ENCODE data around the gene SLC13A1. TPM values are rescaled to one million over a fixed set of nuclear protein-coding genes. Genes with fewer than 3 reads are reported as not detected.

SLC13A1 gene
- total and polyA plus RNA-seq, 9 donors: 0.17 TPM; not detected in 8

- WGBS (ENCODE audit: insufficient coverage): no CpG with 5 or more reads among the region's 2 CpGs
- H3K36me3 ChIP-seq (ENCODE audit: control insufficient read depth, insufficient read depth, low read length): no peaks in the 10 kb centered on the region
These were observed 68.2 kb downstream of the SLC13A1 start for GRCh38 chr7:123131556-123131955.

GRCh38 chr7:123131140-123131539 lies 68.6 kb downstream of the SLC13A1 start:
- Histone ChIP-seq H3K9me3 (replicated peaks; ENCODE audit: control insufficient read depth, low read depth, low read length) (no peaks in the 10 kb centered on the region), H3K27ac (ENCODE audit: low read length) (no peak overlapping the region), H3K4me1 (ENCODE audit: control insufficient read depth, insufficient read depth, low read length) (no peaks in the 10 kb centered on the region), H3K36me3 (ENCODE audit: control insufficient read depth, insufficient read depth, low read length) (no peaks in the 10 kb centered on the region), H3K27me3 (ENCODE audit: control insufficient read depth, insufficient read depth, low read length) (no peaks in the 10 kb centered on the region), H3K4me3 (ENCODE audit: low read length) (no peak overlapping the region)
- DNase-seq: no peak
- no CpG with 5 or more reads among the region's 1 CpG for WGBS (ENCODE audit: insufficient coverage)

More at GRCh38 chr7:123131556-123131955, 68.2 kb downstream of the SLC13A1 start:
- Histone ChIP-seq H3K4me1 (ENCODE audit: control insufficient read depth, insufficient read depth, low read length) (no peaks in the 10 kb centered on the region), H3K4me3 (ENCODE audit: low read length) (no peak overlapping the region), H3K9me3 (replicated peaks; ENCODE audit: control insufficient read depth, low read depth, low read length) (no peaks in the 10 kb centered on the region), H3K27ac (ENCODE audit: low read length) (no peak overlapping the region), H3K27me3 (ENCODE audit: control insufficient read depth, insufficient read depth, low read length) (no peaks in the 10 kb centered on the region)
- no peak for DNase-seq

- no peak for DNase-seq
- no peaks in the 10 kb centered on the region for H3K27me3 ChIP-seq (ENCODE audit: control insufficient read depth, insufficient read depth, low read length)
These were observed 73.1 kb downstream of the SLC13A1 start for GRCh38 chr7:123126691-123127090.

GRCh38 chr7:123126171-123126570 lies 73.6 kb downstream of the SLC13A1 start:
- Histone ChIP-seq H3K4me3 (ENCODE audit: low read length) (no peak overlapping the region), H3K9me3 (replicated peaks; ENCODE audit: control insufficient read depth, low read depth, low read length) (no peaks in the 10 kb centered on the region), H3K27ac (ENCODE audit: low read length) (no peak overlapping the region), H3K36me3 (ENCODE audit: control insufficient read depth, insufficient read depth, low read length) (no peaks in the 10 kb centered on the region), H3K27me3 (ENCODE audit: control insufficient read depth, insufficient read depth, low read length) (no peaks in the 10 kb centered on the region), H3K4me1 (ENCODE audit: control insufficient read depth, insufficient read depth, low read length) (no peaks in the 10 kb centered on the region)
- no peak for DNase-seq

More at GRCh38 chr7:123126691-123127090, 73.1 kb downstream of the SLC13A1 start:
- no peaks in the 10 kb centered on the region for H3K36me3 ChIP-seq (ENCODE audit: control insufficient read depth, insufficient read depth, low read length)
- no peak overlapping the region for H3K4me3 ChIP-seq (ENCODE audit: low read length)
- H3K4me1 ChIP-seq (ENCODE audit: control insufficient read depth, insufficient read depth, low read length): no peaks in the 10 kb centered on the region
- no peaks in the 10 kb centered on the region for H3K9me3 ChIP-seq (replicated peaks; ENCODE audit: control insufficient read depth, low read depth, low read length)
- no CpG with 5 or more reads among the region's 2 CpGs for WGBS (ENCODE audit: insufficient coverage)
- no peak overlapping the region for H3K27ac ChIP-seq (ENCODE audit: low read length)

- Histone ChIP-seq H3K9me3 (replicated peaks; ENCODE audit: control insufficient read depth, low read depth, low read length) (no peaks in the 10 kb centered on the region), H3K27me3 (ENCODE audit: control insufficient read depth, insufficient read depth, low read length) (no peaks in the 10 kb centered on the region), H3K36me3 (ENCODE audit: control insufficient read depth, insufficient read depth, low read length) (no peaks in the 10 kb centered on the region), H3K27ac (ENCODE audit: low read length) (no peak overlapping the region), H3K4me1 (ENCODE audit: control insufficient read depth, insufficient read depth, low read length) (no peaks in the 10 kb centered on the region), H3K4me3 (ENCODE audit: low read length) (no peak overlapping the region)
- DNase-seq: no peak
- WGBS (ENCODE audit: insufficient coverage): no CpG with 5 or more reads among the region's 3 CpGs
These were observed 74.5 kb downstream of the SLC13A1 start for GRCh38 chr7:123125231-123125630.

- Histone ChIP-seq H3K4me1 (ENCODE audit: control insufficient read depth, insufficient read depth, low read length) (no peaks in the 10 kb centered on the region), H3K36me3 (ENCODE audit: control insufficient read depth, insufficient read depth, low read length) (no peaks in the 10 kb centered on the region), H3K4me3 (ENCODE audit: low read length) (no peak overlapping the region), H3K9me3 (replicated peaks; ENCODE audit: control insufficient read depth, low read depth, low read length) (no peaks in the 10 kb centered on the region), H3K27ac (ENCODE audit: low read length) (no peak overlapping the region), H3K27me3 (ENCODE audit: control insufficient read depth, insufficient read depth, low read length) (no peaks in the 10 kb centered on the region)
- no peak for DNase-seq
These were observed 76.9 kb downstream of the SLC13A1 start for GRCh38 chr7:123122916-123123315.

GRCh38 chr7:123120286-123120685 lies 79.5 kb downstream of the SLC13A1 start:
- Histone ChIP-seq H3K27ac (ENCODE audit: low read length) (no peak overlapping the region), H3K4me1 (ENCODE audit: control insufficient read depth, insufficient read depth, low read length) (no peaks in the 10 kb centered on the region), H3K36me3 (ENCODE audit: control insufficient read depth, insufficient read depth, low read length) (no peaks in the 10 kb centered on the region), H3K9me3 (replicated peaks; ENCODE audit: control insufficient read depth, low read depth, low read length) (no peaks in the 10 kb centered on the region), H3K27me3 (ENCODE audit: control insufficient read depth, insufficient read depth, low read length) (no peaks in the 10 kb centered on the region), H3K4me3 (ENCODE audit: low read length) (no peak overlapping the region)
- DNase-seq: no peak

- no peaks in the 10 kb centered on the region for H3K4me1 ChIP-seq (ENCODE audit: control insufficient read depth, insufficient read depth, low read length)
- WGBS (ENCODE audit: insufficient coverage): no CpG with 5 or more reads among the region's 3 CpGs
- DNase-seq: no peak
- no peaks in the 10 kb centered on the region for H3K27me3 ChIP-seq (ENCODE audit: control insufficient read depth, insufficient read depth, low read length)
- H3K4me3 ChIP-seq (ENCODE audit: low read length): no peak overlapping the region
- H3K36me3 ChIP-seq (ENCODE audit: control insufficient read depth, insufficient read depth, low read length): no peaks in the 10 kb centered on the region
- no peaks in the 10 kb centered on the region for H3K9me3 ChIP-seq (replicated peaks; ENCODE audit: control insufficient read depth, low read depth, low read length)
- H3K27ac ChIP-seq (ENCODE audit: low read length): no peak overlapping the region
These were observed 84.4 kb downstream of the SLC13A1 start for GRCh38 chr7:123115331-123115730.

- Histone ChIP-seq H3K36me3 (ENCODE audit: control insufficient read depth, insufficient read depth, low read length) (no peaks in the 10 kb centered on the region), H3K27me3 (ENCODE audit: control insufficient read depth, insufficient read depth, low read length) (no peaks in the 10 kb centered on the region), H3K4me3 (ENCODE audit: low read length) (no peak overlapping the region), H3K27ac (ENCODE audit: low read length) (no peak overlapping the region), H3K4me1 (ENCODE audit: control insufficient read depth, insufficient read depth, low read length) (no peaks in the 10 kb centered on the region), H3K9me3 (replicated peaks; ENCODE audit: control insufficient read depth, low read depth, low read length) (no peaks in the 10 kb centered on the region)
- WGBS (ENCODE audit: insufficient coverage): no CpG with 5 or more reads among the region's 2 CpGs
- DNase-seq: no peak
These were observed 85.5 kb downstream of the SLC13A1 start for GRCh38 chr7:123114288-123114687.

- no peak overlapping the region for H3K27ac ChIP-seq (ENCODE audit: low read length)
- H3K27me3 ChIP-seq (ENCODE audit: control insufficient read depth, insufficient read depth, low read length): no peaks in the 10 kb centered on the region
- H3K36me3 ChIP-seq (ENCODE audit: control insufficient read depth, insufficient read depth, low read length): no peaks in the 10 kb centered on the region
- no peaks in the 10 kb centered on the region for H3K4me1 ChIP-seq (ENCODE audit: control insufficient read depth, insufficient read depth, low read length)
- no peaks in the 10 kb centered on the region for H3K9me3 ChIP-seq (replicated peaks; ENCODE audit: control insufficient read depth, low read depth, low read length)
- no peak for DNase-seq
- H3K4me3 ChIP-seq (ENCODE audit: low read length): no peak overlapping the region
- WGBS (ENCODE audit: insufficient coverage): no CpG with 5 or more reads among the region's 1 CpG
These were observed 86.9 kb downstream of the SLC13A1 start for GRCh38 chr7:123112833-123113232.

- no CpG with 5 or more reads among the region's 2 CpGs for WGBS (ENCODE audit: insufficient coverage)
- Histone ChIP-seq H3K27ac (ENCODE audit: low read length) (no peak overlapping the region), H3K4me1 (ENCODE audit: control insufficient read depth, insufficient read depth, low read length) (no peaks in the 10 kb centered on the region), H3K4me3 (ENCODE audit: low read length) (no peak overlapping the region), H3K36me3 (ENCODE audit: control insufficient read depth, insufficient read depth, low read length) (no peaks in the 10 kb centered on the region), H3K9me3 (replicated peaks; ENCODE audit: control insufficient read depth, low read depth, low read length) (no peaks in the 10 kb centered on the region), H3K27me3 (ENCODE audit: control insufficient read depth, insufficient read depth, low read length) (no peaks in the 10 kb centered on the region)
- no peak for DNase-seq
These were observed 100.1 kb downstream of the SLC13A1 start for GRCh38 chr7:123099712-123100111.

Data from muscle of leg (tissue), 11 donors.